Spinal cord (tissue), 10 donors: ENCODE results near the gene SPTAN1. TPM values are rescaled to one million over a fixed set of nuclear protein-coding genes. Genes with fewer than 3 reads are reported as not detected.

ENCODE experiments used
- DNase-seq, 6 donors: peaks; one replicate each; pipeline versions ENCODE4 v3.0.0 to v3.0.0-alpha.2; 2013 to 2015; ENCODE audit warnings: low spot score in 6 of 6, low read depth in 4 of 6
- H3K27ac ChIP-seq: one replicate; pipeline ENCODE4 v1.5.1; 2013; ENCODE audit warnings: low read depth, low read length, control low read depth
- H3K27me3 ChIP-seq: one replicate; pipeline ENCODE4 v1.6.1; 2013; ENCODE audit warnings: low read length; ENCODE audit not compliant: control insufficient read depth, insufficient read depth
- H3K36me3 ChIP-seq: one replicate; pipeline ENCODE4 v1.6.1; 2013; ENCODE audit warnings: low read length; ENCODE audit not compliant: control insufficient read depth, insufficient read depth
- H3K4me1 ChIP-seq: one replicate; pipeline ENCODE4 v1.6.1; 2013; ENCODE audit warnings: low read length; ENCODE audit not compliant: control insufficient read depth, insufficient read depth
- H3K4me3 ChIP-seq: one replicate; pipeline ENCODE4 v1.5.1; 2013; ENCODE audit warnings: low read depth, low read length, control low read depth
- H3K9me3 ChIP-seq: one replicate; pipeline ENCODE4 v1.6.1; 2013; ENCODE audit warnings: low read length; ENCODE audit not compliant: control insufficient read depth, insufficient read depth
- WGBS: methylation state at CpG from one replicate; pipeline ENCODE4 v1.1.5; 2013; ENCODE audit warnings: missing lambda C conversion rate; ENCODE audit not compliant: insufficient coverage; 5-methylcytosine and 5-hydroxymethylcytosine counted together
- polyA plus RNA-seq, 2 donors: library from polyadenylated mRNA; unstranded; fragments of 120-200 nt; gene quantifications; one replicate each; pipeline ENCODE4 v1.2.1, GENCODE V29; 2013; ENCODE audit not compliant: insufficient read length in 2 of 2
- total RNA-seq, 2 donors: library from RNA; depleted of rRNA in 1 of 2; stranded (reverse); fragments of 120-200 nt in 1 of 2; fragments of >200 nt in 1 of 2; gene quantifications; one replicate each; pipeline versions ENCODE4 v1.2.3 to v1.2.4, GENCODE V29; 2013 to 2014
- donor health status: healthy.

The SPTAN1 gene
- total and polyA plus RNA-seq, 4 donors: 523 to 1,193 (median 876) TPM

- peaks cover 48% of the 10 kb centered on the region for H3K36me3 ChIP-seq
- peak in 4 of 6 donors; percentile 23 to 83 (median 60) for DNase-seq
- no peaks in the 10 kb centered on the region for H3K27me3 ChIP-seq
- no peaks in the 10 kb centered on the region for H3K9me3 ChIP-seq
- H3K4me3 ChIP-seq: no peak overlapping the region
- peaks cover 10% of the 10 kb centered on the region for H3K4me1 ChIP-seq
- WGBS: 46% methylated on average over 11 of the region's 13 CpGs
- peak overlapping the region; percentile 41 for H3K27ac ChIP-seq
These were observed 29.0 kb upstream of the SPTAN1 start for GRCh38 chr9:128523199-128523925.

GRCh38 chr9:128526720-128527119, 25.7 kb upstream of the SPTAN1 start:
- Histone ChIP-seq H3K27ac (no peak overlapping the region), H3K4me1 (peaks cover 10% of the 10 kb centered on the region), H3K27me3 (no peaks in the 10 kb centered on the region), H3K9me3 (no peaks in the 10 kb centered on the region), H3K4me3 (no peak overlapping the region), H3K36me3 (peaks cover 76% of the 10 kb centered on the region)
- DNase-seq: no peak
- WGBS: no CpG with 5 or more reads among the region's 2 CpGs

- Histone ChIP-seq H3K4me1 (peaks cover 1% of the 10 kb centered on the region), H3K27ac (no peak overlapping the region), H3K4me3 (no peak overlapping the region), H3K27me3 (no peaks in the 10 kb centered on the region), H3K9me3 (no peaks in the 10 kb centered on the region), H3K36me3 (peaks cover 70% of the 10 kb centered on the region)
- 97% methylated on average over 13 of the region's 15 CpGs for WGBS
- DNase-seq: no peak
These were observed 23.8 kb upstream of the SPTAN1 start for GRCh38 chr9:128528445-128529160.

GRCh38 chr9:128529191-128529590, 23.2 kb upstream of the SPTAN1 start:
- Histone ChIP-seq H3K27me3 (no peaks in the 10 kb centered on the region), H3K36me3 (peaks cover 70% of the 10 kb centered on the region), H3K27ac (no peak overlapping the region), H3K4me1 (no peaks in the 10 kb centered on the region), H3K4me3 (no peak overlapping the region), H3K9me3 (no peaks in the 10 kb centered on the region)
- WGBS: 96% methylated on average over 4 of the region's 4 CpGs
- no peak for DNase-seq

GRCh38 chr9:128532581-128532980, 19.8 kb upstream of the SPTAN1 start:
- Histone ChIP-seq H3K4me1 (no peaks in the 10 kb centered on the region), H3K4me3 (no peak overlapping the region), H3K27ac (no peak overlapping the region), H3K9me3 (no peaks in the 10 kb centered on the region), H3K36me3 (peaks cover 67% of the 10 kb centered on the region), H3K27me3 (no peaks in the 10 kb centered on the region)
- no CpG with 5 or more reads among the region's 4 CpGs for WGBS
- no peak for DNase-seq

GRCh38 chr9:128540634-128541360, 11.6 kb upstream of the SPTAN1 start:
- no peak for DNase-seq
- no CpG with 5 or more reads among the region's 3 CpGs for WGBS

GRCh38 chr9:128546504-128546903, 5.9 kb upstream of the SPTAN1 start:
- Histone ChIP-seq H3K4me1 (peaks cover 20% of the 10 kb centered on the region), H3K4me3 (no peak overlapping the region), H3K27ac (no peak overlapping the region), H3K27me3 (no peaks in the 10 kb centered on the region), H3K9me3 (no peaks in the 10 kb centered on the region), H3K36me3 (peaks cover 13% of the 10 kb centered on the region)
- WGBS: 94% methylated on average over 3 of the region's 3 CpGs
- no peak for DNase-seq

More at GRCh38 chr9:128540634-128541360, 11.6 kb upstream of the SPTAN1 start:
- Histone ChIP-seq H3K4me1 (no peaks in the 10 kb centered on the region), H3K36me3 (peaks cover 45% of the 10 kb centered on the region), H3K4me3 (no peak overlapping the region), H3K27me3 (no peaks in the 10 kb centered on the region), H3K9me3 (no peaks in the 10 kb centered on the region), H3K27ac (no peak overlapping the region)

GRCh38 chr9:128548876-128549275, 3.5 kb upstream of the SPTAN1 start:
- no peak overlapping the region for H3K27ac ChIP-seq
- no peaks in the 10 kb centered on the region for H3K27me3 ChIP-seq
- peaks cover 25% of the 10 kb centered on the region for H3K4me1 ChIP-seq
- WGBS: 87% methylated on average over 6 of the region's 7 CpGs
- H3K36me3 ChIP-seq: no peaks in the 10 kb centered on the region
- H3K9me3 ChIP-seq: no peaks in the 10 kb centered on the region
- no peak overlapping the region for H3K4me3 ChIP-seq
- DNase-seq: no peak

- no peaks in the 10 kb centered on the region for H3K36me3 ChIP-seq
- peak overlapping the region; percentile 96 for H3K27ac ChIP-seq
- no peaks in the 10 kb centered on the region for H3K9me3 ChIP-seq
- no CpG with 5 or more reads among the region's 2 CpGs for WGBS
- H3K4me1 ChIP-seq: peaks cover 29% of the 10 kb centered on the region
- H3K4me3 ChIP-seq: no peak overlapping the region
- no peaks in the 10 kb centered on the region for H3K27me3 ChIP-seq
- peak in 1 of 6 donors; percentile 31 for DNase-seq
These were observed 2.2 kb upstream of the SPTAN1 start for GRCh38 chr9:128550226-128550625.
